Measurements from ENCODE around the gene RFC3.

The RFC3 gene

DNA sequence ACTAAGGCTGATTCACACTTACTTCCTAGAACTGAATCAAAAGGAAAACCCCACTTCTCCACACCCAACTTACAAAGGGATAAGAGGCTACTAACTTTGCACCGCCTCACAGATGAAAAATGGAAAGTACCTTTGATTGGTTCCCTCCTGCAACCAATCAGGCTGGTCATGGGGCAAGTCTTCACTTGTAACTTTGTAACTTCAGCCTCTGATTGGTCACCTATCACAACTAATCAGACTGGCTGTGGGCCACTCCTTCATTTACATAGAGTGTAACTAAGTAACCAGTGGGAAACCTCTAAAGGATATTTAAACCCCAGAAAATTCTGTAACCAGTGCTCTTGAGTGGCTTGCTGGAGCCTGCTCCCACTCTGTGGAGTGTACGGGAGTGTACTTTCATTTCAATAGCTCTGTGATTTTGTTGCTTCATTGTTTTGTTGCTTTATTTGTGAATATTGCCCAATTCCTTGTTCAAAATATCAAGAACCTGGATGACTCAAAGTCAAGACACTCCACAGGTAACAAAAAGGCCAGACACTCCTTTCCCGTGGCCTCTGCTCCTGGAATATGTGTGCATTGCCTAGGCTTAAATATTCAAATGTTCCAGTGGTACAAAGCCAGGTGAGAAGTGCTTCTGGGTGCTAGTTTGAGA, 50.5 kb downstream of the RFC3 start:
- Histone ChIP-seq H3K27ac (ENCODE audit: low read length) (no peak overlapping the region), H3K27me3 (ENCODE audit: low read depth, low read length) (no peaks in the 10 kb centered on the region), H3K4me3 (ENCODE audit: low read depth in 1 of 2, low read length in 2 of 2) (no peak overlapping the region)

GRCh38 chr13:33869005-33869404, 51.1 kb downstream of the RFC3 start:
- Histone ChIP-seq H3K27ac (ENCODE audit: low read length) (no peak overlapping the region), H3K36me3 (ENCODE audit: control insufficient read depth in 1 of 2, insufficient read depth in 2 of 2, low read length in 2 of 2) (no peaks in the 10 kb centered on the region), H3K27me3 (ENCODE audit: low read depth, low read length) (no peaks in the 10 kb centered on the region), H3K9me3 (ENCODE audit: control insufficient read depth in 1 of 2, low read length in 2 of 2) (no peaks in the 10 kb centered on the region), H3K4me1 (ENCODE audit: control insufficient read depth in 1 of 2, insufficient read depth in 2 of 2, low read length in 2 of 2) (no peaks in the 10 kb centered on the region), H3K4me3 (ENCODE audit: low read depth in 1 of 2, low read length in 2 of 2) (no peak overlapping the region)

More for the DNA sequence above, 50.5 kb downstream of the RFC3 start:
- H3K9me3 ChIP-seq (ENCODE audit: control insufficient read depth in 1 of 2, low read length in 2 of 2), result no peaks in the 10 kb centered on the region
- no peaks in the 10 kb centered on the region for H3K4me1 ChIP-seq (ENCODE audit: control insufficient read depth in 1 of 2, insufficient read depth in 2 of 2, low read length in 2 of 2)
- H3K36me3 ChIP-seq (ENCODE audit: control insufficient read depth in 1 of 2, insufficient read depth in 2 of 2, low read length in 2 of 2), result no peaks in the 10 kb centered on the region

GRCh38 chr13:33870046-33870668, 52.2 kb downstream of the RFC3 start:
- no peaks in the 10 kb centered on the region for H3K27me3 ChIP-seq (ENCODE audit: low read depth, low read length)
- no peak overlapping the region for H3K27ac ChIP-seq (ENCODE audit: low read length)
- H3K36me3 ChIP-seq (ENCODE audit: control insufficient read depth in 1 of 2, insufficient read depth in 2 of 2, low read length in 2 of 2), result no peaks in the 10 kb centered on the region
- no peaks in the 10 kb centered on the region for H3K9me3 ChIP-seq (ENCODE audit: control insufficient read depth in 1 of 2, low read length in 2 of 2)
- H3K4me3 ChIP-seq (ENCODE audit: low read depth in 1 of 2, low read length in 2 of 2), result no peak overlapping the region
- H3K4me1 ChIP-seq (ENCODE audit: control insufficient read depth in 1 of 2, insufficient read depth in 2 of 2, low read length in 2 of 2), result no peaks in the 10 kb centered on the region

- no peak overlapping the region for H3K4me3 ChIP-seq (ENCODE audit: low read depth in 1 of 2, low read length in 2 of 2)
- H3K27ac ChIP-seq (ENCODE audit: low read length), result no peak overlapping the region
- no peaks in the 10 kb centered on the region for H3K4me1 ChIP-seq (ENCODE audit: control insufficient read depth in 1 of 2, insufficient read depth in 2 of 2, low read length in 2 of 2)
- H3K36me3 ChIP-seq (ENCODE audit: control insufficient read depth in 1 of 2, insufficient read depth in 2 of 2, low read length in 2 of 2), result no peaks in the 10 kb centered on the region
- H3K27me3 ChIP-seq (ENCODE audit: low read depth, low read length), result no peaks in the 10 kb centered on the region
- no peaks in the 10 kb centered on the region for H3K9me3 ChIP-seq (ENCODE audit: control insufficient read depth in 1 of 2, low read length in 2 of 2)
Measured at GRCh38 chr13:33871207-33872004, 53.5 kb downstream of the RFC3 start.

- Histone ChIP-seq H3K27me3 (ENCODE audit: low read depth, low read length) (no peaks in the 10 kb centered on the region), H3K4me3 (ENCODE audit: low read depth in 1 of 2, low read length in 2 of 2) (no peak overlapping the region), H3K36me3 (ENCODE audit: control insufficient read depth in 1 of 2, insufficient read depth in 2 of 2, low read length in 2 of 2) (no peaks in the 10 kb centered on the region), H3K4me1 (ENCODE audit: control insufficient read depth in 1 of 2, insufficient read depth in 2 of 2, low read length in 2 of 2) (no peaks in the 10 kb centered on the region), H3K9me3 (ENCODE audit: control insufficient read depth in 1 of 2, low read length in 2 of 2) (no peaks in the 10 kb centered on the region), H3K27ac (ENCODE audit: low read length) (no peak overlapping the region)
Measured at GRCh38 chr13:33872005-33872351, 54.0 kb downstream of the RFC3 start.

- no peak overlapping the region for H3K4me3 ChIP-seq (ENCODE audit: low read depth in 1 of 2, low read length in 2 of 2)
Measured at GRCh38 chr13:33873251-33873908, 55.4 kb downstream of the RFC3 start.

DNA sequence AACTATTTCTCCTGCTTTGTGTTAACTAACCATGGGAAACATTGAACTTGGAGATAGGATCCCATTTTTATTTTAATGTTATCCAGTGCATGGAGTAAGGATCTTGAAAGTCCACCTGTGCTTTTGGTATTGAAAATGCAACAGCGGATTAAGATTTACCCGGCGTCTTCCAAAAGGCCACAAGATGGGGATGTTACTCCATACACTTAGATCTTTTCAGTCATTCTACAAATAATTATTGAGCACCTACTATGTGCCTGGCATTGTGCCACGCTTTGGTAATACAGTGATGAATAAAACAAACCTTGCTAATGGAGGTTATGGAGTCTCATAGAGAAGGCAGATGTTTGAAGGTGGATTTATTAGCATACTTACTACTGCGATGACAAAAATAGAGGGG, 56.9 kb downstream of the RFC3 start:
- no peaks in the 10 kb centered on the region for H3K9me3 ChIP-seq (ENCODE audit: control insufficient read depth in 1 of 2, low read length in 2 of 2)
- no peaks in the 10 kb centered on the region for H3K27me3 ChIP-seq (ENCODE audit: low read depth, low read length)
- no peaks in the 10 kb centered on the region for H3K4me1 ChIP-seq (ENCODE audit: control insufficient read depth in 1 of 2, insufficient read depth in 2 of 2, low read length in 2 of 2)
- no peak overlapping the region for H3K4me3 ChIP-seq (ENCODE audit: low read depth in 1 of 2, low read length in 2 of 2)
- H3K27ac ChIP-seq (ENCODE audit: low read length), result no peak overlapping the region
- H3K36me3 ChIP-seq (ENCODE audit: control insufficient read depth in 1 of 2, insufficient read depth in 2 of 2, low read length in 2 of 2), result no peaks in the 10 kb centered on the region

More at GRCh38 chr13:33873251-33873908, 55.4 kb downstream of the RFC3 start:
- no peak overlapping the region for H3K27ac ChIP-seq (ENCODE audit: low read length)
- H3K36me3 ChIP-seq (ENCODE audit: control insufficient read depth in 1 of 2, insufficient read depth in 2 of 2, low read length in 2 of 2), result no peaks in the 10 kb centered on the region
- no peaks in the 10 kb centered on the region for H3K9me3 ChIP-seq (ENCODE audit: control insufficient read depth in 1 of 2, low read length in 2 of 2)
- H3K4me1 ChIP-seq (ENCODE audit: control insufficient read depth in 1 of 2, insufficient read depth in 2 of 2, low read length in 2 of 2), result no peaks in the 10 kb centered on the region
- no peaks in the 10 kb centered on the region for H3K27me3 ChIP-seq (ENCODE audit: low read depth, low read length)

DNA sequence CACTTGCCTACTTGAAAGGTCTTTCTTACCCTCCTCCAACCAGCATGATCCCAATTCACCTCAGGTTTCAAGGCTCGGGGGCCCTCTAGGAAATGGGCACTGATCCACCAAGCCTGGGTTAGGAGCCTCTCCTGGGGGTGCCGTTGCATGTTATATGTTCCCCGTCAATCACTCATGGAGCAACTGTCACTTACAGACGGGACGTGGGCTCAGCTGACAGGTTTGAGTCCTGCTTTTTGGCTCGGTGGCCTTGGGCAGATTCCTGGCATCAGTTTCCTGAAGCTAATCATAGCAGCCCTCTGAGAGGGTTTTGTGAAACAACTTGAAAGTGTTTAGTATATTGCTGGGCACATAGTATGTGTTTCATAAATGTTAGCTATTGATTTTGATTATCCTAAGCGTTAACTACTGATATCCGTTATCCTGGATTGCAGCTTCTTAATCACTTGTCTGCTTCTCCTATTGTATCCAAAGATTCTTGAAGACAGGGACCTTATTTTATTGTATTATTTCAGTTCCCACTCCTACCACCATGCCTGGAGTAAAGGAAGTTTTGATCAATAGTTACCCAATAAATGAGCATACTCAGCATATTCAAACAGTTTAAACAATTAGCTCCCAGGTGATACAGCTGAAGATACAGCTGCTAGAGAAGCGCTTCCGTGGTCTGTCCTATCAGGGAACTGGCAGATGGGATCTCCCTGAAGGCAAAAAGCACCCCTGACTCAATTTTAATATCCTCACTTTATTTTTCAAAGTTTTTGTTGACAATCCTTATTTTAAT, 57.9 kb downstream of the RFC3 start:
- Histone ChIP-seq H3K4me3 (ENCODE audit: low read depth in 1 of 2, low read length in 2 of 2) (no peak overlapping the region), H3K36me3 (ENCODE audit: control insufficient read depth in 1 of 2, insufficient read depth in 2 of 2, low read length in 2 of 2) (no peaks in the 10 kb centered on the region), H3K9me3 (ENCODE audit: control insufficient read depth in 1 of 2, low read length in 2 of 2) (no peaks in the 10 kb centered on the region), H3K27ac (ENCODE audit: low read length) (no peak overlapping the region), H3K27me3 (ENCODE audit: low read depth, low read length) (no peaks in the 10 kb centered on the region), H3K4me1 (ENCODE audit: control insufficient read depth in 1 of 2, insufficient read depth in 2 of 2, low read length in 2 of 2) (no peaks in the 10 kb centered on the region)

GRCh38 chr13:33876716-33877394, 58.9 kb downstream of the RFC3 start:
- Histone ChIP-seq H3K4me3 (ENCODE audit: low read depth in 1 of 2, low read length in 2 of 2) (no peak overlapping the region), H3K4me1 (ENCODE audit: control insufficient read depth in 1 of 2, insufficient read depth in 2 of 2, low read length in 2 of 2) (no peaks in the 10 kb centered on the region)

DNA sequence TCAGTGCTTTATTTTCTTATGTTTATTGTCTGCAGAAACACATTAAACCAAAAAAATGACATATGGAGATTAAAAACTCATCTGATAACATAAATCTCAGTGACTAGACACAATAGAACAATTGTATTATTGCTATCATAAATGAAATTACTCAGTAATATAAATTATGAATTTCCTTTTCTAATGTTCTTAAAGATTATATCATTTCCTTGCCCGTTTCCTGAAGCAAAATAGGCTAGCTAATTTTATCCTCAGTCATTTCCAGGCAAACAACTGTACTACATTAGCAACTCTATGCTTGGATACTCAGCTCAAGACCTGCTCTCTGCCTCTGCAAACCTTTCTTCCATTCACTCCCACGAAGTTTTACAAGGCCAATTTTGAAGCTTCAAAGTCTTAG, 61.2 kb downstream of the RFC3 start:
- Histone ChIP-seq H3K4me1 (ENCODE audit: control insufficient read depth in 1 of 2, insufficient read depth in 2 of 2, low read length in 2 of 2) (no peaks in the 10 kb centered on the region), H3K4me3 (ENCODE audit: low read depth in 1 of 2, low read length in 2 of 2) (no peak overlapping the region), H3K36me3 (ENCODE audit: control insufficient read depth in 1 of 2, insufficient read depth in 2 of 2, low read length in 2 of 2) (no peaks in the 10 kb centered on the region), H3K27me3 (ENCODE audit: low read depth, low read length) (no peaks in the 10 kb centered on the region), H3K9me3 (ENCODE audit: control insufficient read depth in 1 of 2, low read length in 2 of 2) (no peaks in the 10 kb centered on the region), H3K27ac (ENCODE audit: low read length) (no peak overlapping the region)

More at GRCh38 chr13:33876716-33877394, 58.9 kb downstream of the RFC3 start:
- no peak overlapping the region for H3K27ac ChIP-seq (ENCODE audit: low read length)
- H3K9me3 ChIP-seq (ENCODE audit: control insufficient read depth in 1 of 2, low read length in 2 of 2), result no peaks in the 10 kb centered on the region
- H3K36me3 ChIP-seq (ENCODE audit: control insufficient read depth in 1 of 2, insufficient read depth in 2 of 2, low read length in 2 of 2), result no peaks in the 10 kb centered on the region
- H3K27me3 ChIP-seq (ENCODE audit: low read depth, low read length), result no peaks in the 10 kb centered on the region
